Measurements from ENCODE around the gene PHEX.
A peak's percentile ranks its signal among the peaks of the same experiment; 100 is the strongest.

- TF ChIP-seq CTCF (IDR thresholded peaks at IDR 0.05; ENCODE audit: low read length) = peak; percentile 54
- TF ChIP-seq EZH2phosphoT487 (IDR thresholded peaks at IDR 0.05; ENCODE audit: low read length) = no peak
- no peak for TF ChIP-seq EZH2 (optimal IDR thresholded peaks at IDR 0.05; ENCODE audit: low read depth, low read length)
These were observed 104.0 kb downstream of the PHEX start for GRCh38 chrX:22135994-22136684.

All from MM.1S (cell line).